Fibroblast of the conjunctiva (primary cell): Measurements from ENCODE around the gene SIAH3.

Source experiments
- DNase-seq: peaks from one replicate; pipeline ENCODE4 v3.0.0-alpha.2; 2010; ENCODE audit warnings: low read depth

SIAH3 gene

GRCh38 chr13:45742985-45743384, 108.6 kb downstream of the SIAH3 start:
- no peak for DNase-seq

- DNase-seq, result no peak
Observed at GRCh38 chr13:45737571-45738017, 114.0 kb downstream of the SIAH3 start.

GRCh38 chr13:45733361-45733760, 118.2 kb downstream of the SIAH3 start:
- DNase-seq, result no peak

- no peak for DNase-seq
Observed at GRCh38 chr13:45732916-45733315, 118.6 kb downstream of the SIAH3 start.

- DNase-seq, result no peak
Observed at GRCh38 chr13:45731455-45731854, 120.1 kb downstream of the SIAH3 start.

- DNase-seq, result no peak
Observed at GRCh38 chr13:45728759-45729158, 122.8 kb downstream of the SIAH3 start.
